LNCAP (cell line): ENCODE results near the gene TSNAX.

Source experiments
- TF ChIP-seq, protein P1 (sequence below): fragments of 450-650 bp; IDR thresholded peaks from 2 replicates; pipeline ENCODE4 v1.5.1; 2017; ENCODE audit warnings: mild to moderate bottlenecking

Gene TSNAX, protein sequence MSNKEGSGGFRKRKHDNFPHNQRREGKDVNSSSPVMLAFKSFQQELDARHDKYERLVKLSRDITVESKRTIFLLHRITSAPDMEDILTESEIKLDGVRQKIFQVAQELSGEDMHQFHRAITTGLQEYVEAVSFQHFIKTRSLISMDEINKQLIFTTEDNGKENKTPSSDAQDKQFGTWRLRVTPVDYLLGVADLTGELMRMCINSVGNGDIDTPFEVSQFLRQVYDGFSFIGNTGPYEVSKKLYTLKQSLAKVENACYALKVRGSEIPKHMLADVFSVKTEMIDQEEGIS

DNA sequence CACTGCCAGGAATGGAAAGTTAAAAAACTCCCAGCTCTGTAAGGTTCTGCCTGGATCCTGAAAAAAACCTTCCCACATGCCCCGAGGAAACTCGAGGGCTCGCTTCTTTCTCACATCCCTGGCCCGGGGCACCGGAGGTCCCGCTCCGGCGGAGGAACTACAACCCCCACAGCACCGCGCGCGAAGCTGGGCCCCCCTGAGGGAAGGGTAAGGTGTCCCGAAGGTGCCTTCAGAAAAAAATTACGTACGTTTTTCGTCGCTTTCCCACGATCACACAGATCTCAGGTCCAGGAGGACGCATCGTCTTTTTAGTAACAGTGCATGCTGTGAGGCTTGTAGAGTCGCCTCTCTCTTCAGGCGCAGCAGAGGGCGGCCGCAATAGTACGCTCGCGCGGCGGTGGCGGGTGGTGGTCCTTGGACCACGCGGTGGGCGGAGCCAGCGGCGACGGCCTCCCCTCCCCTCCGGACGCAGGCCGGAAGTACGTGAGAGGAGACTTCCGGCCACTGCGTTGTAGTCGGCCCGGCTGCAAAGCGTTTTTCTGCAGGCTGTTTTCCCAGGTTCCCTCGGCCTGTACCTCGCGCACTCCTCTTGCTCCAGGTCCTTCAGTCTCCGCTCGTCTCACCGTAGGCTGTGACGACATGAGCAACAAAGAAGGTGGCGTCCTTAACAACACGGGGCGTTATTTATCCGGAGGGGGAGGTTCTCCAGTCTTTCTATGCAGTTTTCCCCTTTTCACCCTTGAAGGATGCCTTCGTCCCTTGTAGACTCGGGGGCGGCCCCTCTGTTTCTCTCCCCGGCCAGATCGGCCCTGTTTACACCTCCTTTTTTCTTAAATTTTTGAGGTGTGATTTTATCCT, at the start of gene TSNAX:
TSNAX (plus strand) TSS at position 498 of the 858 bp plus-strand sequence; CDS start at position 640, 142 bp downstream.
- TF ChIP-seq, protein P1, sequence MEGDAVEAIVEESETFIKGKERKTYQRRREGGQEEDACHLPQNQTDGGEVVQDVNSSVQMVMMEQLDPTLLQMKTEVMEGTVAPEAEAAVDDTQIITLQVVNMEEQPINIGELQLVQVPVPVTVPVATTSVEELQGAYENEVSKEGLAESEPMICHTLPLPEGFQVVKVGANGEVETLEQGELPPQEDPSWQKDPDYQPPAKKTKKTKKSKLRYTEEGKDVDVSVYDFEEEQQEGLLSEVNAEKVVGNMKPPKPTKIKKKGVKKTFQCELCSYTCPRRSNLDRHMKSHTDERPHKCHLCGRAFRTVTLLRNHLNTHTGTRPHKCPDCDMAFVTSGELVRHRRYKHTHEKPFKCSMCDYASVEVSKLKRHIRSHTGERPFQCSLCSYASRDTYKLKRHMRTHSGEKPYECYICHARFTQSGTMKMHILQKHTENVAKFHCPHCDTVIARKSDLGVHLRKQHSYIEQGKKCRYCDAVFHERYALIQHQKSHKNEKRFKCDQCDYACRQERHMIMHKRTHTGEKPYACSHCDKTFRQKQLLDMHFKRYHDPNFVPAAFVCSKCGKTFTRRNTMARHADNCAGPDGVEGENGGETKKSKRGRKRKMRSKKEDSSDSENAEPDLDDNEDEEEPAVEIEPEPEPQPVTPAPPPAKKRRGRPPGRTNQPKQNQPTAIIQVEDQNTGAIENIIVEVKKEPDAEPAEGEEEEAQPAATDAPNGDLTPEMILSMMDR, result no peak

DNA sequence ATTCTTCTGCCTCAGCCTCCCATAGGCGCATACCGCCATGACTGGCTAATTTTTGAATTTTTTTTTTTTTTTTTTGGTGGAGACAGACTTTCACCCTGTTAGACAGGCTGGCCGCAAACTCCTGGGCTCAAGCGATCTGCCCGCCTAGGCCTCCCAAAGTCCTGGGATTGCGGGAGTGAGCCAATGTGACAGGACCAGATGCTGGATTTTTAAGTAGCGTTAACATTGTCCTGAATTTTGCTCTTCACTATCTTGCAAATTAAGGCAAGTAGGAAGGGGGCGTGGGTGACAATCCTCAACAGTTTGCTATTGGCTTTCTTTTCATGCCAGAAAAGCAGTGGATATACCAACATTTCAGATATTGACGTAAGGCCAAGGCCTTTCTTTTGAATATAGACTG, 49.7 kb upstream of the TSNAX start:
- TF ChIP-seq, protein P1, result no peak

DNA sequence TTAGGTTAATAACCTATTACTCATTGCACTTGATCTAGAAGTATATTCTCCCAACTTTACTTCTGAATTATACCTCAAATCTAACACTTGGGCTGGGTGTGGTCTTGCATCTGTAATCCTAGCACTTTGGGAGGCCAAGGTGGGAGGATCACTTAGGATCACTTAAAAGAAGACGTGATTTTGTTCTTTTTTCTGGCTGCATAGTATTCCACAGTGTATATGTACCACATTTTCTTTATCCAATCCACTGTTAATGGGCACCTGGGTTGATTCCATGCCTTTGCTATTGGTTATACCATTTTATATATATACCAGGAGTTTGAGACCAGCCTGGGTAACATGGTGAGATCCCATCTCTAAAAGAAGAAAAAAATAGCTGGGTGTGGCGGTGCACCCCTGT, 48.5 kb upstream of the TSNAX start:
- TF ChIP-seq, protein P1, result no peak

DNA sequence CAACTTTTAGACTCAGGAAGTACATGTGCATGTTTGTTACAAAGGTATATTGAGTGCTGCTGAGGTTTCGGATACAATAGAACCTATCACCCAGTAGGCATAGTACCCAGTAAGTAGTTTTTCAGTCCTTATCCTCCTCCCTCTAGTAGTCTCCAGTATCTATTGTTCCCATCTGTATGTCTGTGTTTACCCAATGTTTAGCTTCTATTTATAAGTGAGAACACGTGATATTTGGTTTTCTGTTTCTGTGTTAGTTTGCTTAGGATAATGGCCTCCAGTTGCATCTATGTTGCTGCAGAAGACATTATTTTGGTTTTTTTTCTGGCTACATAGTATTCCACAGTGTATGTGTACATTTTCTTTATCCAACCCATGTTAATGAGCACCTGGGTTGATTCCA, 47.2 kb upstream of the TSNAX start:
- TF ChIP-seq, protein P1, result no peak

DNA sequence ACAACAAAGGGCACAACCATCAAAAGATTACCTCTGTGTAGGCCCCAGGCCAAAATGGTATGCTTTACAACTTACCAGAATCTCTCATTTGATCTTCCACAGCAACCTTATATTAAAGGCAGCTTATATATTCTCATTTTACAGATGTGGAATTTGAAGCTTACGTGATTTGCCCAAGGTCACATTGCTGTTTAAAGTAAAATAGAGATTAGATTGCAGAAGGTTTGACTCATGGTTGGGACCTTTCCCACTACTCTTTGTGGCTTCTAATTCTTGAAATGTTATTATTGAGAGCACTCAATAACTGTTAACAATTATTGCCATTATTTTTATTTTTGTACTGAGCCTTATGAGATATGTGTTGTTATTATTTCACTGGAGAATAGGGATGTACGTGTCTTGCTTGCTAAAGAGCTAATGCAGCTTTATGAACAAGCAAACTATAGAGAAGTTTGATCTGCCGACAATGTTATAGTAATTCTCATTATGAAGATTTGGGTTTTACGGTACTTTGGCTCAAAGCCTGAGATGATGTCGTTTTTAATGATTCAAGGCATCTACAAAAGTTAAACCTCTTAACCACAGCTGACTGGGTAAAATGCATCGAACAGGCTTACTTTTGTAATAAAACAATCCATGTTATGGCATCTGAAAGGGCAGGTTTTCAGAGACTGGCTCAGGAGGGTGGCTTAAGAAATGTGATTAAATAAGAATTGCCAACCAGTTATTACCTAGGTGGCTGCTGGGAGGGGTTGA, 43.3 kb upstream of the TSNAX start:
- TF ChIP-seq, protein P1, result no peak

DNA sequence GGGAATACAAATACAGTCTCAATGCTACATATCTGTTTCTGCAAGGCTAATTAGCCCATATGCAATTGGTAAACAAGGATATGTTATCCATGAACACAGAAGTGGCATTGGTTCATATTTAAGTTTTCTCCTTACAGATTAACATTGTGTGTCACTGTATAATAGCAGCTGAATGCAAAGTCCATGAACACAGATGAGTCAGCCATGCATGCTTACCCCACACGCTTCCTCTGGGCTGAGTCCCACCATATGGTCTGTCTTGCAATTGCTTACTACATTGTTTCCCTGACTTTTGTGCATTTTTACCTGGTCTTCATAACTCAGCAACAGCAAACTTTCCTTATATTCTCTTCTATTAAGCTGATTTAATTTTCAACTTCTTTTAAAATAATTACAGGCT, 41.5 kb upstream of the TSNAX start:
- TF ChIP-seq, protein P1, result no peak

DNA sequence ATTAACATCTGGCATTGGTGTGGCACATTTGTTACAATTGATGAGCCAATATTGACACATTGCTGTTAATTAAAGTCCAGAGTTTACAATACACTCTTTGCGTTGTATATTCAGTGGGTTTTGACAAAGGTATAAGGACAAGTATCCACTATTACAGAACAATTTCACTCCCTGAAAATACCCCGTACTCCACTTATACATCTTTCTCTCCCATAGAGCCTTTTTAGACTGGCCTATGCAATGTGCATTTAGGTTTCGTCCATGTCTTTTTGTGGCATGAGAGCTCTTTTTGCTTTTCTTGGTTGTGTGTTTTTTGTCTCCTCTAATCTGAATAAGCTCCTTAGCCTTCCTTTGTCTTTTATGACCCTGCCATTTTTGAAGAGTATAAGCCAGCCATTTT, 40.6 kb upstream of the TSNAX start:
- TF ChIP-seq, protein P1, result no peak
